K562 (cell line): ENCODE measurements around the gene FCGR3B. TPM values are rescaled to one million over a fixed set of nuclear protein-coding genes. Genes with fewer than 3 reads are reported as not detected.
"Not testable (repeated sequence)": the region's sequence is repeated elsewhere in the genome, so short reads cannot be mapped to it uniquely, and the experiment has no call there.

Experiments
- ATF1 ChIP-seq, 2 experiments: fragments of 450-650 bp in 1 of 2; IDR thresholded peaks; 2 replicates each; pipeline ENCODE4 v1.6.1; 2016; ENCODE audit warnings: missing compliant biosample characterization in 1 of 2, missing genetic modification characterization in 1 of 2
- CCNT2 ChIP-seq: IDR thresholded peaks from 2 replicates; pipeline ENCODE4 v1.6.1; 2011; ENCODE audit warnings: borderline replicate concordance, low read depth, mild to moderate bottlenecking, moderate library complexity, mixed read lengths, low read length; ENCODE audit not compliant: insufficient read length; ENCODE audit errors: extremely low read depth
- CTCF ChIP-seq, 3 experiments: IDR thresholded peaks in 2 of 3; conservative IDR thresholded peaks in 1 of 3; 2 replicates each; pipeline ENCODE4 v1.5.1; 2011 to 2012; ENCODE audit warnings: low read length in 3 of 3, mild to moderate bottlenecking in 3 of 3, control low read depth in 2 of 3, improper control_type of control experiment in 1 of 3, inconsistent platforms in 1 of 3, low read depth in 1 of 3, mixed read lengths in 1 of 3, moderate library complexity in 1 of 3; ENCODE audit not compliant: insufficient read depth in 2 of 3
- DMBX1 ChIP-seq: fragments of 250-450 bp; sonication (Bioruptor Pico); IDR thresholded peaks from 2 replicates; pipeline ENCODE4 v1.8.0; 2022; ENCODE audit warnings: inconsistent platforms, mild to moderate bottlenecking, moderate library complexity, borderline replicate concordance
- EP400 ChIP-seq: fragments of 450-650 bp; IDR thresholded peaks from 2 replicates; pipeline ENCODE4 v1.6.1; 2017; ENCODE audit warnings: antibody characterized with exemption, mild to moderate bottlenecking, moderate library complexity
- KDM5B ChIP-seq: fragments of 200-600 bp; sonication (generic); IDR thresholded peaks from 2 replicates; pipeline ENCODE4 v1.6.1; 2012; ENCODE audit warnings: low read depth, mild to moderate bottlenecking, moderate library complexity, low read length, control low read depth, inconsistent platforms; ENCODE audit not compliant: insufficient replicate concordance
- LCOR ChIP-seq: sonication (generic); formaldehyde crosslinking; IDR thresholded peaks from 2 replicates; pipeline ENCODE4 v1.8.0; 2022; ENCODE audit warnings: mild to moderate bottlenecking, missing genetic modification reagents
- PML ChIP-seq: IDR thresholded peaks from 2 replicates; pipeline ENCODE4 v1.6.1; 2012; ENCODE audit warnings: low read length, inconsistent platforms
- POLR2A ChIP-seq: fragments of 450-650 bp; conservative IDR thresholded peaks from 2 replicates; pipeline ENCODE4 v1.6.1; 2016
- TAF1 ChIP-seq: IDR thresholded peaks from 2 replicates; pipeline ENCODE4 v1.6.1; 2011; ENCODE audit warnings: mild to moderate bottlenecking, low read length, moderate library complexity; ENCODE audit not compliant: insufficient read depth, control insufficient read depth, severe bottlenecking; ENCODE audit errors: extremely low read depth
- TRIM28 ChIP-seq: fragments of 450-650 bp; IDR thresholded peaks from 2 replicates; pipeline ENCODE4 v1.6.1; 2017
- ZBTB2 ChIP-seq: fragments of 450-650 bp; IDR thresholded peaks from 2 replicates; pipeline ENCODE4 v1.6.1; 2016; ENCODE audit warnings: antibody characterized with exemption
- ZBTB8A ChIP-seq: fragments of 450-650 bp; IDR thresholded peaks from 2 replicates; pipeline ENCODE4 v1.6.1; 2018; ENCODE audit warnings: mild to moderate bottlenecking, moderate library complexity; ENCODE audit not compliant: partially characterized antibody
- ZNF639 ChIP-seq, 2 experiments: fragments of 200-800 bp in 1 of 2; sonication (Bioruptor generic) in 1 of 2; sonication (generic) in 1 of 2; formaldehyde crosslinking in 1 of 2; IDR thresholded peaks in 1 of 2; conservative IDR thresholded peaks in 1 of 2; 2 replicates each; pipeline versions ENCODE4 v1.5.0 to v1.6.1; 2016 to 2020; ENCODE audit warnings: missing compliant biosample characterization in 1 of 2, missing genetic modification characterization in 1 of 2, missing genetic modification reagents in 1 of 2
- ZNF764 ChIP-seq: fragments of 250-450 bp; sonication (Bioruptor Pico); IDR thresholded peaks from 2 replicates; pipeline ENCODE4 v1.4.0; 2020; ENCODE audit warnings: low read depth, mild to moderate bottlenecking, moderate library complexity
- polyA plus RNA-seq, 8 experiments: library from polyadenylated mRNA; depleted of rRNA in 4 of 8; stranded (reverse) in 5 of 8; unstranded in 3 of 8; fragments of >200 nt; fragmentation: Nextera tagmentation in 2 of 8; fragmentation: Illumina TruSeq in 1 of 8; extraction: Ambion mirVana in 2 of 8; extraction: Trizol in 1 of 8; gene quantifications; 2 replicates each; pipeline versions ENCODE4 v1.2.1 to v1.2.3, GENCODE V29; 2011 to 2014; ENCODE audit warnings: inconsistent platforms in 1 of 8, missing spikeins in 1 of 8
- total RNA-seq, 7 experiments: library from RNA; depleted of rRNA in 6 of 7; stranded (reverse); fragments of >200 nt in 6 of 7; fragmentation: Illumina TruSeq in 2 of 7; extraction: Trizol in 2 of 7; gene quantifications; 2 replicates each; pipeline versions ENCODE4 v1.2.1 to v1.2.3, GENCODE V29; 2011 to 2021; ENCODE audit warnings: low replicate concordance in 1 of 7
- TF ChIP-seq, protein P1 (sequence below), 2 experiments: fragments of 450-650 bp; conservative IDR thresholded peaks; 2 replicates each; pipeline ENCODE4 v1.6.1; 2017; ENCODE audit warnings: mild to moderate bottlenecking in 2 of 2, moderate library complexity in 2 of 2
- TF ChIP-seq, protein P2 (sequence below), 3 experiments: fragments of 200-800 bp in 1 of 3; sonication (Bioruptor generic) in 1 of 3; sonication (generic) in 1 of 3; formaldehyde crosslinking in 1 of 3; IDR thresholded peaks; 2 replicates each; pipeline versions ENCODE4 v1.6.1 to v1.8.0; 2016 to 2022; ENCODE audit warnings: mild to moderate bottlenecking in 2 of 3, missing compliant biosample characterization in 2 of 3, missing genetic modification characterization in 2 of 3, missing genetic modification reagents in 1 of 3

The FCGR3B gene
- total and polyA plus RNA-seq, 9 of the 15 experiments (the other 6 are each of a cell fraction or from before 2014, with no cell fraction given), result 0.18 to 1.1 (median 0.40) TPM

DNA sequence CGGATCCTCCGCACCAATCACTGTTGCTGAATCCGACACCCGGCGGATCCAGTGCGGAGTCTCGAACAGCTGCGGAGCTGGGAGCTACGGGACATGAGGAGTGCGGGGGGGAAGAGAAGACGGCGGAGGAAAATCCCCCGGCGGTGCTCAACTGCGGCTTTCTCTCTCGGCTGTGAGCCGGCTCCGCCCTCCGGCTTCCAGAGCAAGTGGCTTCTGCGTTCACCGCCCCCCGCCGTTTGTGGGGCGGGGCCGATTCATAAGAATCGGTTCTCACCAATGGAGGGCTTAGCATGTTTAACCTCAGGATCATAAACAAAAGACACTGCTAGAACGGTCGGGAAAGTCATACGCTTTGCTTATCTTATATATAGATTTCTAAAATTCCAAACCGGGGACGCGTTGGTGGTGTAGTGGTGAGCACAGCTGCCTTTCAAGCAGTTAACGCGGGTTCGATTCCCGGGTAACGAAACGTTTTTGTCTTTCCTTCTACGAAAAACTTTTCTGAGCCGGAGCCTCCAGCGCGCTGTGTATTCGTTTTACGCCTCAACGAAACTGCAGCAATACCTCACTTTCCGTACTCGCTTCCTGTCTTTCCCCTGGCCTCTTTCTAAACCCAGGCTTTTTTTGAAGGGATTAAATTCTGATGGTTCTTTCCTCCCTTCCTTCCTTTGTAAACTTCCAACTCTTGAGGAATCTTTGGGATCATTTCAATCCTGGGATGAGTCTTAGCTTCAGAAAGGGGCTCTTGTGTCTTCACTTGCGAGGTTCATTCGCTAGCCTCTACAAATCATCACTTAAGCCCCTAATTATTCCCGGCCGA is 18.4 kb downstream of the FCGR3B start (continued):
- TF ChIP-seq CTCF (IDR thresholded peaks at IDR 0.05 in 2 of 3, conservative IDR thresholded peaks at IDR 0.05 in 1 of 3; ENCODE audit: insufficient read depth in 2 of 3, low read depth in 1 of 3, low read length in 3 of 3) (peak in 2 of 3 experiments; percentile 4 to 26; a peak in 1 of 6 replicates), DMBX1 (CRISPR knock-in tag) (0 out of 2 replicates have a peak, but pooled peaks have one; percentile 33), ATF1 (tag; IDR thresholded peaks at IDR 0.05) (peak; percentile 70), TAF1 (peak; percentile 38), ZNF764 (CRISPR knock-in tag) (peak; percentile 60; the same call in 1 of the 2 replicates), PML (peak; percentile 38; the same call in 1 of the 2 replicates), ZNF639 (CRISPR knock-in tag; conservative IDR thresholded peaks at IDR 0.05 in 1 of 2, IDR thresholded peaks at IDR 0.05 in 1 of 2) (peak in 1 of 2 experiments; percentile 38; a peak in 1 of 4 replicates), CCNT2 (peak; percentile 25), ZBTB2 (peak; percentile 66), ZBTB8A (peak; percentile 77), EP400 (peak; percentile 52; the same call in 1 of the 2 replicates), POLR2A (peak; percentile 71), TRIM28 (peak; percentile 35; the same call in 1 of the 2 replicates), LCOR (CRISPR knock-in tag) (peak; percentile 77; the same call in 1 of the 2 replicates), KDM5B (peak; percentile 52)
- TF ChIP-seq, protein P1, sequence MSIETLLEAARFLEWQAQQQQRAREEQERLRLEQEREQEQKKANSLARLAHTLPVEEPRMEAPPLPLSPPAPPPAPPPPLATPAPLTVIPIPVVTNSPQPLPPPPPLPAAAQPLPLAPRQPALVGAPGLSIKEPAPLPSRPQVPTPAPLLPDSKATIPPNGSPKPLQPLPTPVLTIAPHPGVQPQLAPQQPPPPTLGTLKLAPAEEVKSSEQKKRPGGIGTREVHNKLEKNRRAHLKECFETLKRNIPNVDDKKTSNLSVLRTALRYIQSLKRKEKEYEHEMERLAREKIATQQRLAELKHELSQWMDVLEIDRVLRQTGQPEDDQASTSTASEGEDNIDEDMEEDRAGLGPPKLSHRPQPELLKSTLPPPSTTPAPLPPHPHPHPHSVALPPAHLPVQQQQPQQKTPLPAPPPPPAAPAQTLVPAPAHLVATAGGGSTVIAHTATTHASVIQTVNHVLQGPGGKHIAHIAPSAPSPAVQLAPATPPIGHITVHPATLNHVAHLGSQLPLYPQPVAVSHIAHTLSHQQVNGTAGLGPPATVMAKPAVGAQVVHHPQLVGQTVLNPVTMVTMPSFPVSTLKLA (conservative IDR thresholded peaks at IDR 0.05), result peak; percentile 49 to 53
- TF ChIP-seq ATF1 (CRISPR knock-in tag; IDR thresholded peaks at IDR 0.05), result not testable (repeated sequence)
- TF ChIP-seq, protein P2, sequence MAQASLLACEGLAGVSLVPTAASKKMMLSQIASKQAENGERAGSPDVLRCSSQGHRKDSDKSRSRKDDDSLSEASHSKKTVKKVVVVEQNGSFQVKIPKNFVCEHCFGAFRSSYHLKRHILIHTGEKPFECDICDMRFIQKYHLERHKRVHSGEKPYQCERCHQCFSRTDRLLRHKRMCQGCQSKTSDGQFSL (CRISPR knock-in tag; IDR thresholded peaks at IDR 0.05), result 0 out of 2 replicates have a peak, but pooled peaks have one; percentile 16
- TF ChIP-seq, protein P2 (tag; IDR thresholded peaks at IDR 0.05), result not testable (repeated sequence)
